ENCODE results near the gene BTN3A1.
"Not testable (repeated sequence)": the region's sequence is repeated elsewhere in the genome, so short reads cannot be mapped to it uniquely, and the experiment has no call there.

The BTN3A1 gene

GRCh38 chr6:26430787-26431186 lies 28.7 kb downstream of the BTN3A1 start:
- no peaks in the 10 kb centered on the region for H3K9me3 ChIP-seq (ENCODE audit: insufficient read depth, low read length)
- no peaks in the 10 kb centered on the region for H3K79me2 ChIP-seq (ENCODE audit: low read length)
- H3K4me2 ChIP-seq (ENCODE audit: low read length), result no peak overlapping the region
- H4K20me1 ChIP-seq (ENCODE audit: insufficient read depth, low read length), result no peaks in the 10 kb centered on the region
- H3K36me3 ChIP-seq (replicated peaks; ENCODE audit: low read depth, low read length), result no peaks in the 10 kb centered on the region
- no peak for TF ChIP-seq EZH2phosphoT487 (IDR thresholded peaks at IDR 0.05; ENCODE audit: low read depth)
- TF ChIP-seq, protein P1, sequence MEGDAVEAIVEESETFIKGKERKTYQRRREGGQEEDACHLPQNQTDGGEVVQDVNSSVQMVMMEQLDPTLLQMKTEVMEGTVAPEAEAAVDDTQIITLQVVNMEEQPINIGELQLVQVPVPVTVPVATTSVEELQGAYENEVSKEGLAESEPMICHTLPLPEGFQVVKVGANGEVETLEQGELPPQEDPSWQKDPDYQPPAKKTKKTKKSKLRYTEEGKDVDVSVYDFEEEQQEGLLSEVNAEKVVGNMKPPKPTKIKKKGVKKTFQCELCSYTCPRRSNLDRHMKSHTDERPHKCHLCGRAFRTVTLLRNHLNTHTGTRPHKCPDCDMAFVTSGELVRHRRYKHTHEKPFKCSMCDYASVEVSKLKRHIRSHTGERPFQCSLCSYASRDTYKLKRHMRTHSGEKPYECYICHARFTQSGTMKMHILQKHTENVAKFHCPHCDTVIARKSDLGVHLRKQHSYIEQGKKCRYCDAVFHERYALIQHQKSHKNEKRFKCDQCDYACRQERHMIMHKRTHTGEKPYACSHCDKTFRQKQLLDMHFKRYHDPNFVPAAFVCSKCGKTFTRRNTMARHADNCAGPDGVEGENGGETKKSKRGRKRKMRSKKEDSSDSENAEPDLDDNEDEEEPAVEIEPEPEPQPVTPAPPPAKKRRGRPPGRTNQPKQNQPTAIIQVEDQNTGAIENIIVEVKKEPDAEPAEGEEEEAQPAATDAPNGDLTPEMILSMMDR (IDR thresholded peaks at IDR 0.05; ENCODE audit: low read depth, low read length), result no peak
- H3K4me3 ChIP-seq (ENCODE audit: low read length), result no peak overlapping the region
- no peak overlapping the region for H3K9ac ChIP-seq (ENCODE audit: low read length)
- no peak overlapping the region for H2AFZ ChIP-seq (ENCODE audit: low read depth, low read length)
- no peak overlapping the region for H3K27ac ChIP-seq (ENCODE audit: low read length)
- H3K27me3 ChIP-seq (ENCODE audit: low read depth, low read length), result no peaks in the 10 kb centered on the region
- H3K4me1 ChIP-seq (ENCODE audit: low read length), result no peaks in the 10 kb centered on the region

DNA sequence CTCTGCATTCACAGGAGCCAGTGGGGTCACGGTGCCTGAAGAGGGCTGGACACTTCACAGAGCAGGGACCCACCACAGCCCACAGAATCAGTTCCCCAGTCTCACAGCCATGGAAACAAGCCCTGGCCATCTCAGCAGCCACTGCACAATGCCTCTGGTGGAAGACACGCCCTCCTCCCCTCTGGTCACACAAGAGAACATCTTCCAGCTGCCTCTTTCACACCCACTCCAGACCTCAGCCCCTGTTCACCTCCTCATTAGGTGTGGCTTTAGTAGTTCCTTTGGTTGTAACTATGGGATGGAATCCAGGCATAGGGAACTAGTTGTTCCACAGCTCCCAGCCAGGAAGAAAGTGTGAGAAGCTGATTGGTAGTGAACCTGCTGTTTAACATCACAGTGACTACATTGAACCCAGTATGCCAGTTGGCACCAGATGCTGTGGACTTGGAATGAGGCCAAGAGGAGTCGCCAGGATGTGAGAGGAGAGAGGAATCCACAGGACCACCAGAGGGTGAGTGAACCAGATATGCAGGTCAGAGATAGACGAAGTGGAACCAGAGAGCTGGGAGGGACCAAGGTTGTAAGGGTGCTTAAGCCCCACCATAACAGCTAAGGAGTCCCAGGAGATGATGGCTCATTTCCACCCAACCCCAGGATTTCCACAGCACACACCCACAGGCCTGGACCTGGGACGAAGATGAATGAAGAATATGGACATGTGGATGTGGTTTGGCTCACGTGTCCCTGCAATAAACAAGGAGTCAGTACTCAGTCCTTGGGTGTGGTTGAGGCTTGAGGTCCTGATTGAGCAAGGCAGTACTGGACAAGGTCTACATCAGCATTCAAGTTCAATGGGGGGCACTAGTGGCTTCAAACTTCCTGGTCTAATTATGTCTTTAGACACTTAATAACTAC lies 29.4 kb downstream of the BTN3A1 start:
- TF ChIP-seq EZH2phosphoT487 (IDR thresholded peaks at IDR 0.05; ENCODE audit: low read depth), result no peak
- TF ChIP-seq, protein P1 (IDR thresholded peaks at IDR 0.05; ENCODE audit: low read depth, low read length), result no peak
- H3K9me3 ChIP-seq (ENCODE audit: insufficient read depth, low read length), result no peaks in the 10 kb centered on the region
- no peaks in the 10 kb centered on the region for H3K27me3 ChIP-seq (ENCODE audit: low read depth, low read length)
- no peaks in the 10 kb centered on the region for H4K20me1 ChIP-seq (ENCODE audit: insufficient read depth, low read length)
- no peak overlapping the region for H3K9ac ChIP-seq (ENCODE audit: low read length)
- no peak overlapping the region for H3K4me2 ChIP-seq (ENCODE audit: low read length)
- H3K36me3 ChIP-seq (replicated peaks; ENCODE audit: low read depth, low read length), result no peaks in the 10 kb centered on the region
- no peak overlapping the region for H3K27ac ChIP-seq (ENCODE audit: low read length)
- no peaks in the 10 kb centered on the region for H3K79me2 ChIP-seq (ENCODE audit: low read length)
- no peaks in the 10 kb centered on the region for H3K4me1 ChIP-seq (ENCODE audit: low read length)
- H2AFZ ChIP-seq (ENCODE audit: low read depth, low read length), result no peak overlapping the region
- H3K4me3 ChIP-seq (ENCODE audit: low read length), result no peak overlapping the region

DNA sequence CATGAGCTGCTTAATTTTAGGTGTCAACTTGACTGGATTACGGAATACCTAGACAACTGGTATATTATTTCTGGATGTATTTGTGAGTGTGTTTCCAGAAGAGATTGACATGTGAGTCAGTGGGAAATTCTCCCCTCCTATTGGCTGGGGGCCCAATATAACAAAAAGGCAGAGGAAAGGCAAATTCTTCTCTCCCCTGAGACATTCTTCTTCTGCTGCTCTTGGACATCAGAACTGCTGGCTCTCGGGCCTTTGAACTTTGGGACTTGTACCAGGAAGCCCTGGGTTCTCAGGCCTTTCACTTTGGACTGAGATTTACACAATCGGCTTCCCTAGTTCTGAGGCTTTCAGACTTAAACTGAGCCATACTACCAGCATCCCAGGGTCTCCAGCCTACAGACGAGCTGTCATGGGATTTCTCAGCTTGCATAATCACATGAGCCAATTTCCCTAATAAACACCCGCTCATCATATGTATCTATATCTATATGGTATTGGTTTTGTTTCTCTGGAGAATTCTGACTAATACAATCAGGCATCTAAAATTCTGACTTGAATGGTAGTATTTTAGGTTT lies 30.6 kb downstream of the BTN3A1 start:
- H3K4me3 ChIP-seq (ENCODE audit: low read length), result no peak overlapping the region
- no peaks in the 10 kb centered on the region for H3K36me3 ChIP-seq (replicated peaks; ENCODE audit: low read depth, low read length)
- H3K4me1 ChIP-seq (ENCODE audit: low read length), result no peaks in the 10 kb centered on the region
- TF ChIP-seq EZH2phosphoT487 (IDR thresholded peaks at IDR 0.05; ENCODE audit: low read depth), result no peak
- TF ChIP-seq, protein P1 (IDR thresholded peaks at IDR 0.05; ENCODE audit: low read depth, low read length), result no peak
- H3K9me3 ChIP-seq (ENCODE audit: insufficient read depth, low read length), result no peaks in the 10 kb centered on the region
- no peak overlapping the region for H3K27ac ChIP-seq (ENCODE audit: low read length)
- H3K79me2 ChIP-seq (ENCODE audit: low read length), result no peaks in the 10 kb centered on the region
- H2AFZ ChIP-seq (ENCODE audit: low read depth, low read length), result no peak overlapping the region
- H4K20me1 ChIP-seq (ENCODE audit: insufficient read depth, low read length), result no peaks in the 10 kb centered on the region
- no peaks in the 10 kb centered on the region for H3K27me3 ChIP-seq (ENCODE audit: low read depth, low read length)
- no peak overlapping the region for H3K9ac ChIP-seq (ENCODE audit: low read length)
- H3K4me2 ChIP-seq (ENCODE audit: low read length), result no peak overlapping the region

DNA sequence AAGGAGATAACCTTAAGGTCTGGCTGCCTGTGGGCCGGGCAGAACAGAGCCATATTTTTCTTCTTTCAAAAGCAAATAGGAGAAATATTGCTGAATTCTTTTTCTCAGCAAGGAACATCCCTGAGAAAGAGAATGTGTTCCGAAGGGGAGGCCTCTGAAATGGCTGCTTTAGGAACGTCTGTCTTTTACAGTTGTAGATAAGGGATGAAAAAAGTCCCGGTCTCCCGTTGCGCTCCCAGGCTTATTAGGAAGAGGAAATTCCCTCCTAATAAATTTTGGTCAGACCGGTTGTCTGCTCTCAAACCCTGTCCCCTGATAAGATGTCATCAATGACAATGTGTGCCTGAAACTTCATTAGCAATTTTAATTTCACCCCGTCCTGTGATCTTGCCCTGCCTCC lies 31.6 kb downstream of the BTN3A1 start:
- not testable (repeated sequence) for H3K36me3 ChIP-seq (replicated peaks; ENCODE audit: low read depth, low read length); H3K4me1 ChIP-seq (ENCODE audit: low read length); H4K20me1 ChIP-seq (ENCODE audit: insufficient read depth, low read length); H2AFZ ChIP-seq (ENCODE audit: low read depth, low read length); H3K27me3 ChIP-seq (ENCODE audit: low read depth, low read length); H3K9me3 ChIP-seq (ENCODE audit: insufficient read depth, low read length); H3K4me2 ChIP-seq (ENCODE audit: low read length); H3K27ac ChIP-seq (ENCODE audit: low read length); H3K9ac ChIP-seq (ENCODE audit: low read length); H3K79me2 ChIP-seq (ENCODE audit: low read length); H3K4me3 ChIP-seq (ENCODE audit: low read length)
